HEK293 (cell line): ENCODE results near the gene FSCN2.

Experiments
- CTCF ChIA-PET: fragments of 350-600 bp; formaldehyde crosslinking; extraction: SDS; loops from one replicate; lab custom pipeline; 2021; ENCODE audit warnings: antibody characterized with exemption; lab: Yijun Ruan, JAX
- POLR2A ChIA-PET: fragments of 300-600 bp; formaldehyde crosslinking; extraction: SDS; loops from one replicate; lab custom pipeline; 2020; ENCODE audit warnings: antibody characterized with exemption, inconsistent platforms; lab: Yijun Ruan, JAX
- H3K27ac ChIP-seq: fragments of 200-500 bp; sonication (Bioruptor generic); 2 replicates; pipeline ENCODE4 v1.5.1; 2014; ENCODE audit warnings: low read depth, low read length, control low read depth, inconsistent platforms; ENCODE audit errors: extremely low read depth
- H3K36me3 ChIP-seq, 2 experiments: fragments of 200-500 bp in 1 of 2; sonication (Bioruptor generic) in 1 of 2; 1 replicate in 1 of 2; 2 replicates in 1 of 2; pipeline ENCODE4 v1.5.1; 2014 to 2017; ENCODE audit warnings: inconsistent platforms in 2 of 2, low read length in 2 of 2; ENCODE audit not compliant: control insufficient read depth in 2 of 2, insufficient read depth in 1 of 2
- H3K4me1 ChIP-seq: fragments of 200-500 bp; sonication (Bioruptor generic); 2 replicates; pipeline ENCODE4 v1.5.1; 2014; ENCODE audit warnings: mild to moderate bottlenecking, low read length, inconsistent platforms; ENCODE audit not compliant: control insufficient read depth, insufficient read depth
- H3K4me3 ChIP-seq: 2 replicates; pipeline ENCODE4 v1.5.1; 2011; ENCODE audit warnings: low read depth, mild to moderate bottlenecking, control low read depth, low read length, moderate library complexity
- H3K9me3 ChIP-seq: fragments of 200-500 bp; sonication (Bioruptor generic); 2 replicates; pipeline ENCODE4 v1.5.1; 2014; ENCODE audit warnings: low read depth, low read length, inconsistent platforms; ENCODE audit not compliant: control insufficient read depth, insufficient read depth
- EGR2 ChIP-seq: fragments of 450-650 bp; formaldehyde crosslinking; IDR thresholded peaks from 2 replicates; pipeline ENCODE4 v1.5.1; 2016; ENCODE audit warnings: low read depth, missing biosample characterization, missing genetic modification characterization
- GFI1B ChIP-seq: fragments of 450-650 bp; formaldehyde crosslinking; IDR thresholded peaks from 2 replicates; pipeline ENCODE4 v1.5.1; 2016; ENCODE audit warnings: missing biosample characterization, missing genetic modification characterization
- GLIS1 ChIP-seq: fragments of 450-650 bp; formaldehyde crosslinking; IDR thresholded peaks from 2 replicates; pipeline ENCODE4 v1.5.1; 2016; ENCODE audit warnings: missing biosample characterization, missing genetic modification characterization
- PRDM1 ChIP-seq: fragments of 450-650 bp; formaldehyde crosslinking; IDR thresholded peaks from 2 replicates; pipeline ENCODE4; 2016; ENCODE audit warnings: missing biosample characterization, missing genetic modification characterization
- SCRT1 ChIP-seq: fragments of 450-650 bp; formaldehyde crosslinking; IDR thresholded peaks from 2 replicates; pipeline ENCODE4 v1.5.1; 2016; ENCODE audit warnings: missing biosample characterization, missing genetic modification characterization, borderline replicate concordance
- SCRT2 ChIP-seq: fragments of 450-650 bp; formaldehyde crosslinking; IDR thresholded peaks from 2 replicates; pipeline ENCODE4 v1.5.1; 2016; ENCODE audit warnings: missing biosample characterization, missing genetic modification characterization
- TCF7L2 ChIP-seq: IDR thresholded peaks from 2 replicates; pipeline ENCODE4 v1.6.1; 2011; ENCODE audit warnings: low read depth, mild to moderate bottlenecking, inconsistent platforms, low read length, moderate library complexity, borderline replicate concordance
- ZNF2 ChIP-seq: fragments of 450-650 bp; formaldehyde crosslinking; IDR thresholded peaks from 2 replicates; pipeline ENCODE4 v1.5.1; 2016; ENCODE audit warnings: missing biosample characterization, missing genetic modification characterization
- ZNF266 ChIP-seq: fragments of 450-650 bp; formaldehyde crosslinking; IDR thresholded peaks from 2 replicates; pipeline ENCODE4 v1.5.1; 2016; ENCODE audit warnings: missing biosample characterization, missing genetic modification characterization, low read depth
- ZNF433 ChIP-seq: fragments of 450-650 bp; formaldehyde crosslinking; IDR thresholded peaks from 2 replicates; pipeline ENCODE4 v1.5.1; 2016; ENCODE audit warnings: missing biosample characterization, missing genetic modification characterization, low read depth
- ZNF585B ChIP-seq: fragments of 450-650 bp; formaldehyde crosslinking; IDR thresholded peaks from 2 replicates; pipeline ENCODE4 v1.5.1; 2016; ENCODE audit warnings: missing biosample characterization, missing genetic modification characterization
- ZNF600 ChIP-seq: fragments of 450-650 bp; formaldehyde crosslinking; IDR thresholded peaks from 2 replicates; pipeline ENCODE4 v1.5.1; 2016; ENCODE audit warnings: missing biosample characterization, missing genetic modification characterization
- ZNF654 ChIP-seq: fragments of 450-650 bp; formaldehyde crosslinking; IDR thresholded peaks from 2 replicates; pipeline ENCODE4 v1.5.1; 2016; ENCODE audit warnings: low read depth, missing biosample characterization, missing genetic modification characterization
- ZNF776 ChIP-seq: fragments of 450-650 bp; formaldehyde crosslinking; IDR thresholded peaks from 2 replicates; pipeline ENCODE4 v1.5.0; 2017; ENCODE audit warnings: missing biosample characterization, missing genetic modification characterization, borderline replicate concordance
- ZNF777 ChIP-seq: fragments of 450-650 bp; formaldehyde crosslinking; IDR thresholded peaks from 2 replicates; pipeline ENCODE4 v1.5.1; 2017; ENCODE audit warnings: missing biosample characterization, missing genetic modification characterization, borderline replicate concordance
- TF ChIP-seq, protein P1 (sequence below): fragments of 450-650 bp; formaldehyde crosslinking; IDR thresholded peaks from 2 replicates; pipeline ENCODE4 v1.5.1; 2017; ENCODE audit warnings: missing biosample characterization, missing genetic modification characterization
- TF ChIP-seq, protein P2 (sequence below): fragments of 450-650 bp; formaldehyde crosslinking; IDR thresholded peaks from 2 replicates; pipeline ENCODE4 v1.5.1; 2016; ENCODE audit warnings: missing biosample characterization, missing genetic modification characterization, borderline replicate concordance
- TF ChIP-seq, protein P3 (sequence below): fragments of 450-650 bp; formaldehyde crosslinking; IDR thresholded peaks from 2 replicates; pipeline ENCODE4 v1.5.1; 2016; ENCODE audit warnings: missing biosample characterization, missing genetic modification characterization
- TF ChIP-seq, protein P4 (sequence below): fragments of 450-650 bp; formaldehyde crosslinking; IDR thresholded peaks from 2 replicates; pipeline ENCODE4 v1.5.1; 2017; ENCODE audit warnings: missing biosample characterization, missing genetic modification characterization
- TF ChIP-seq, protein P5 (sequence below): fragments of 450-650 bp; formaldehyde crosslinking; IDR thresholded peaks from 2 replicates; pipeline ENCODE4 v1.5.1; 2016; ENCODE audit warnings: missing biosample characterization, missing genetic modification characterization

The FSCN2 gene

DNA sequence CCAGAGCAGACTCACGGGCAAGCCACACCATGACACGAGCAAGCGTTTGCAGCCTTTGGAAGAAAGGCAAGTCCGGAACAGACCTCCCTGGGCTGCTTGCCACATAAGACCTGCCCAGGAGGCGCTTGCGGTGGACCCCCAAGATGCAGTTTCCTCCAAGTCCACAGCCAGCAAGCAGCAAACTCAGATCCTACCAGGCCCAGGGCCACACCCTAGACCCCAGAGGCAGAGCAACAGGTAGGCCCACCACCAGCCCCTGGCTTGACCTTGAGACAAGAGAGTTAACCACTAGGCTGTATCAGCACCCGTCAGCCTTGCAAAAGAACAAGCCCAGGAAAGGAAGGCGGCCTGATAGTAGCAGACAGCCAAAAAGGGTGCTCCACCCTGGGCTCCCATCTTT, 21.6 kb downstream of the FSCN2 start:
- CTCF ChIA-PET, result interaction anchor here (1.2 kb wide), 1 partner anchor 28 kb away, joined by 7 read pairs; no protein-coding TSS in a partner anchor
- POLR2A ChIA-PET, result interaction anchor here (1.0 to 3.4 kb wide), 2 partner anchors 34 to 39 kb away, joined by 3 to 48 read pairs; partner anchors contain the start of gene ACTG1

More for the DNA sequence above, 21.6 kb downstream of the FSCN2 start:
- Histone ChIP-seq H3K9me3 (no peaks in the 10 kb centered on the region), H3K36me3 (peaks cover 9 to 59% of the 10 kb centered on the region in 2 experiments; a peak in 2 of 3 replicates), H3K4me1 (peaks cover 12% of the 10 kb centered on the region), H3K4me3 (no peak overlapping the region), H3K27ac (no peak overlapping the region)
- TF ChIP-seq PRDM1 (tag by site-specific recombination) (no peak), ZNF777 (no peak), ZNF654 (tag by site-specific recombination) (no peak), ZNF600 (tag by site-specific recombination) (peak; percentile 82), ZNF266 (tag by site-specific recombination) (no peak), ZNF2 (tag by site-specific recombination) (no peak), ZNF776 (tag by site-specific recombination) (no peak), SCRT2 (tag by site-specific recombination) (peak; percentile 89), EGR2 (tag by site-specific recombination) (no peak), TCF7L2 (no peak), ZNF433 (tag by site-specific recombination) (no peak), ZNF585B (tag by site-specific recombination) (no peak), SCRT1 (tag by site-specific recombination) (peak; percentile 85), GLIS1 (peak; percentile 86), GFI1B (no peak)
- TF ChIP-seq, protein P1, sequence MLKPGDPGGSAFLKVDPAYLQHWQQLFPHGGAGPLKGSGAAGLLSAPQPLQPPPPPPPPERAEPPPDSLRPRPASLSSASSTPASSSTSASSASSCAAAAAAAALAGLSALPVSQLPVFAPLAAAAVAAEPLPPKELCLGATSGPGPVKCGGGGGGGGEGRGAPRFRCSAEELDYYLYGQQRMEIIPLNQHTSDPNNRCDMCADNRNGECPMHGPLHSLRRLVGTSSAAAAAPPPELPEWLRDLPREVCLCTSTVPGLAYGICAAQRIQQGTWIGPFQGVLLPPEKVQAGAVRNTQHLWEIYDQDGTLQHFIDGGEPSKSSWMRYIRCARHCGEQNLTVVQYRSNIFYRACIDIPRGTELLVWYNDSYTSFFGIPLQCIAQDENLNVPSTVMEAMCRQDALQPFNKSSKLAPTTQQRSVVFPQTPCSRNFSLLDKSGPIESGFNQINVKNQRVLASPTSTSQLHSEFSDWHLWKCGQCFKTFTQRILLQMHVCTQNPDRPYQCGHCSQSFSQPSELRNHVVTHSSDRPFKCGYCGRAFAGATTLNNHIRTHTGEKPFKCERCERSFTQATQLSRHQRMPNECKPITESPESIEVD (tag by site-specific recombination), result no peak
- TF ChIP-seq, protein P2, sequence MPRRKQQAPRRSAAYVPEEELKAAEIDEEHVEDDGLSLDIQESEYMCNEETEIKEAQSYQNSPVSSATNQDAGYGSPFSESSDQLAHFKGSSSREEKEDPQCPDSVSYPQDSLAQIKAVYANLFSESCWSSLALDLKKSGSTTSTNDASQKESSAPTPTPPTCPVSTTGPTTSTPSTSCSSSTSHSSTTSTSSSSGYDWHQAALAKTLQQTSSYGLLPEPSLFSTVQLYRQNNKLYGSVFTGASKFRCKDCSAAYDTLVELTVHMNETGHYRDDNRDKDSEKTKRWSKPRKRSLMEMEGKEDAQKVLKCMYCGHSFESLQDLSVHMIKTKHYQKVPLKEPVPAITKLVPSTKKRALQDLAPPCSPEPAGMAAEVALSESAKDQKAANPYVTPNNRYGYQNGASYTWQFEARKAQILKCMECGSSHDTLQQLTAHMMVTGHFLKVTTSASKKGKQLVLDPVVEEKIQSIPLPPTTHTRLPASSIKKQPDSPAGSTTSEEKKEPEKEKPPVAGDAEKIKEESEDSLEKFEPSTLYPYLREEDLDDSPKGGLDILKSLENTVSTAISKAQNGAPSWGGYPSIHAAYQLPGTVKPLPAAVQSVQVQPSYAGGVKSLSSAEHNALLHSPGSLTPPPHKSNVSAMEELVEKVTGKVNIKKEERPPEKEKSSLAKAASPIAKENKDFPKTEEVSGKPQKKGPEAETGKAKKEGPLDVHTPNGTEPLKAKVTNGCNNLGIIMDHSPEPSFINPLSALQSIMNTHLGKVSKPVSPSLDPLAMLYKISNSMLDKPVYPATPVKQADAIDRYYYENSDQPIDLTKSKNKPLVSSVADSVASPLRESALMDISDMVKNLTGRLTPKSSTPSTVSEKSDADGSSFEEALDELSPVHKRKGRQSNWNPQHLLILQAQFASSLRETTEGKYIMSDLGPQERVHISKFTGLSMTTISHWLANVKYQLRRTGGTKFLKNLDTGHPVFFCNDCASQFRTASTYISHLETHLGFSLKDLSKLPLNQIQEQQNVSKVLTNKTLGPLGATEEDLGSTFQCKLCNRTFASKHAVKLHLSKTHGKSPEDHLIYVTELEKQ (tag by site-specific recombination), result no peak
- TF ChIP-seq, protein P3, sequence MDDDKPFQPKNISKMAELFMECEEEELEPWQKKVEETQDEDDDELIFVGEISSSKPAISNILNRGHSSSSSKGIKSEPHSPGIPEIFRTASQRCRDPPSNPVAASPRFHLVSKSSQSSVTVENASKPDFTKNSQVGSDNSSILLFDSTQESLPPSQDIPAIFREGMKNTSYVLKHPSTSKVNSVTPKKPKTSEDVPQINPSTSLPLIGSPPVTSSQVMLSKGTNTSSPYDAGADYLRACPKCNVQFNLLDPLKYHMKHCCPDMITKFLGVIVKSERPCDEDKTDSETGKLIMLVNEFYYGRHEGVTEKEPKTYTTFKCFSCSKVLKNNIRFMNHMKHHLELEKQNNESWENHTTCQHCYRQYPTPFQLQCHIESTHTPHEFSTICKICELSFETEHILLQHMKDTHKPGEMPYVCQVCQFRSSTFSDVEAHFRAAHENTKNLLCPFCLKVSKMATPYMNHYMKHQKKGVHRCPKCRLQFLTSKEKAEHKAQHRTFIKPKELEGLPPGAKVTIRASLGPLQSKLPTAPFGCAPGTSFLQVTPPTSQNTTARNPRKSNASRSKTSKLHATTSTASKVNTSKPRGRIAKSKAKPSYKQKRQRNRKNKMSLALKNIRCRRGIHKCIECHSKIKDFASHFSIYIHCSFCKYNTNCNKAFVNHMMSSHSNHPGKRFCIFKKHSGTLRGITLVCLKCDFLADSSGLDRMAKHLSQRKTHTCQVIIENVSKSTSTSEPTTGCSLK (tag by site-specific recombination), result no peak
- TF ChIP-seq, protein P4, sequence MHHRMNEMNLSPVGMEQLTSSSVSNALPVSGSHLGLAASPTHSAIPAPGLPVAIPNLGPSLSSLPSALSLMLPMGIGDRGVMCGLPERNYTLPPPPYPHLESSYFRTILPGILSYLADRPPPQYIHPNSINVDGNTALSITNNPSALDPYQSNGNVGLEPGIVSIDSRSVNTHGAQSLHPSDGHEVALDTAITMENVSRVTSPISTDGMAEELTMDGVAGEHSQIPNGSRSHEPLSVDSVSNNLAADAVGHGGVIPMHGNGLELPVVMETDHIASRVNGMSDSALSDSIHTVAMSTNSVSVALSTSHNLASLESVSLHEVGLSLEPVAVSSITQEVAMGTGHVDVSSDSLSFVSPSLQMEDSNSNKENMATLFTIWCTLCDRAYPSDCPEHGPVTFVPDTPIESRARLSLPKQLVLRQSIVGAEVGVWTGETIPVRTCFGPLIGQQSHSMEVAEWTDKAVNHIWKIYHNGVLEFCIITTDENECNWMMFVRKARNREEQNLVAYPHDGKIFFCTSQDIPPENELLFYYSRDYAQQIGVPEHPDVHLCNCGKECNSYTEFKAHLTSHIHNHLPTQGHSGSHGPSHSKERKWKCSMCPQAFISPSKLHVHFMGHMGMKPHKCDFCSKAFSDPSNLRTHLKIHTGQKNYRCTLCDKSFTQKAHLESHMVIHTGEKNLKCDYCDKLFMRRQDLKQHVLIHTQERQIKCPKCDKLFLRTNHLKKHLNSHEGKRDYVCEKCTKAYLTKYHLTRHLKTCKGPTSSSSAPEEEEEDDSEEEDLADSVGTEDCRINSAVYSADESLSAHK (tag by site-specific recombination), result no peak
- TF ChIP-seq, protein P5, sequence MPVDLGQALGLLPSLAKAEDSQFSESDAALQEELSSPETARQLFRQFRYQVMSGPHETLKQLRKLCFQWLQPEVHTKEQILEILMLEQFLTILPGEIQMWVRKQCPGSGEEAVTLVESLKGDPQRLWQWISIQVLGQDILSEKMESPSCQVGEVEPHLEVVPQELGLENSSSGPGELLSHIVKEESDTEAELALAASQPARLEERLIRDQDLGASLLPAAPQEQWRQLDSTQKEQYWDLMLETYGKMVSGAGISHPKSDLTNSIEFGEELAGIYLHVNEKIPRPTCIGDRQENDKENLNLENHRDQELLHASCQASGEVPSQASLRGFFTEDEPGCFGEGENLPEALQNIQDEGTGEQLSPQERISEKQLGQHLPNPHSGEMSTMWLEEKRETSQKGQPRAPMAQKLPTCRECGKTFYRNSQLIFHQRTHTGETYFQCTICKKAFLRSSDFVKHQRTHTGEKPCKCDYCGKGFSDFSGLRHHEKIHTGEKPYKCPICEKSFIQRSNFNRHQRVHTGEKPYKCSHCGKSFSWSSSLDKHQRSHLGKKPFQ (tag by site-specific recombination), result no peak
